Nephron progenitor cell (in vitro differentiated cells): ENCODE data around the gene RBMS1.

Source experiments
- DNase-seq: peaks from one replicate; pipeline ENCODE4 v3.0.0; 2021
- H3K27ac Mint-ChIP-seq: 2 replicates; pipeline ENCODE4 v1.8.0; 2021; ENCODE audit warnings: mild to moderate bottlenecking, moderate library complexity, mixed read lengths
- H3K27me3 Mint-ChIP-seq: 2 replicates; pipeline ENCODE4 v1.8.0; 2021; ENCODE audit warnings: mild to moderate bottlenecking, low read depth, mixed read lengths; ENCODE audit not compliant: poor library complexity
- H3K36me3 Mint-ChIP-seq: 2 replicates; pipeline ENCODE4 v1.8.0; 2021; ENCODE audit warnings: low read depth, mixed read lengths
- H3K4me1 Mint-ChIP-seq: 2 replicates; pipeline ENCODE4 v1.8.0; 2021; ENCODE audit warnings: mixed read lengths
- H3K4me3 Mint-ChIP-seq: 2 replicates; pipeline ENCODE4 v1.8.0; 2021; ENCODE audit warnings: mild to moderate bottlenecking, moderate library complexity, mixed read lengths
- H3K9me3 Mint-ChIP-seq: 2 replicates; pipeline ENCODE4 v1.8.0; 2021; ENCODE audit warnings: mild to moderate bottlenecking, moderate library complexity, mixed read lengths
- CTCF ChIP-seq: fragments of 200-600 bp; sonication (generic); IDR thresholded peaks from 2 replicates; pipeline ENCODE4 v1.5.0; 2021; ENCODE audit warnings: antibody characterized with exemption

The RBMS1 gene

GRCh38 chr2:160355080-160355479 is 138.5 kb downstream of the RBMS1 start:
- H3K36me3 Mint-ChIP-seq = peaks cover 28% of the 10 kb centered on the region
- no peaks in the 10 kb centered on the region for H3K9me3 Mint-ChIP-seq
- H3K4me3 Mint-ChIP-seq = no peak overlapping the region
- no peak for TF ChIP-seq CTCF
- no peaks in the 10 kb centered on the region for H3K27me3 Mint-ChIP-seq
- DNase-seq = no peak
- H3K27ac Mint-ChIP-seq = peak overlapping the region; percentile 95
- H3K4me1 Mint-ChIP-seq = peaks cover 20% of the 10 kb centered on the region

- Mint-ChIP-seq H3K27ac (no peak overlapping the region), H3K4me3 (no peak overlapping the region), H3K9me3 (no peaks in the 10 kb centered on the region), H3K4me1 (peaks cover 20% of the 10 kb centered on the region), H3K36me3 (peaks cover 32% of the 10 kb centered on the region), H3K27me3 (no peaks in the 10 kb centered on the region)
- DNase-seq = no peak
- no peak for TF ChIP-seq CTCF
These were observed 138.9 kb downstream of the RBMS1 start for GRCh38 chr2:160354677-160355076.

DNA sequence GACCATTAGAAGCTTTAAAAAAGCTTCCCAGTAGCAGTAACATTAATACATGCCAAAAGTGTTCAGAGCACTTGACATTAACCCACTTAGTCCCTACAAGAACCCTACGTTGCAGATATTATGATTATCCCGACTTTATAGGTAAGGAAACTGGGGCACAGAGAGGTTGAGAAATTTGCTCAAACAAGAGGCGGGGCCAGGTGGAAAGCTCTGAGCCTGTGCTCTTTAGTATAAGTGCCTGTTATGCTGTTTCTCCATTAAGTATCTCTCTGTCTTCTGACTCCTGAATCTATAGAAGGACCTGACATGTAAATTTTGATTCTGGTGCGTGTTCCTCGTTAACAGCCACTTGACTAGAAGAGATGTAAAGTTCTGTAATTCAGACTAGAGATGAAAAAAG is 139.8 kb downstream of the RBMS1 start:
- no peak for DNase-seq
- TF ChIP-seq CTCF = no peak
- Mint-ChIP-seq H3K27me3 (no peaks in the 10 kb centered on the region), H3K9me3 (no peaks in the 10 kb centered on the region), H3K4me1 (peaks cover 20% of the 10 kb centered on the region), H3K4me3 (no peak overlapping the region), H3K36me3 (peaks cover 32% of the 10 kb centered on the region), H3K27ac (no peak overlapping the region)

GRCh38 chr2:160353166-160353565 is 140.4 kb downstream of the RBMS1 start:
- Mint-ChIP-seq H3K36me3 (peaks cover 31% of the 10 kb centered on the region), H3K27me3 (no peaks in the 10 kb centered on the region), H3K27ac (no peak overlapping the region), H3K4me1 (peaks cover 20% of the 10 kb centered on the region), H3K9me3 (no peaks in the 10 kb centered on the region), H3K4me3 (no peak overlapping the region)
- no peak for DNase-seq
- TF ChIP-seq CTCF = no peak

DNA sequence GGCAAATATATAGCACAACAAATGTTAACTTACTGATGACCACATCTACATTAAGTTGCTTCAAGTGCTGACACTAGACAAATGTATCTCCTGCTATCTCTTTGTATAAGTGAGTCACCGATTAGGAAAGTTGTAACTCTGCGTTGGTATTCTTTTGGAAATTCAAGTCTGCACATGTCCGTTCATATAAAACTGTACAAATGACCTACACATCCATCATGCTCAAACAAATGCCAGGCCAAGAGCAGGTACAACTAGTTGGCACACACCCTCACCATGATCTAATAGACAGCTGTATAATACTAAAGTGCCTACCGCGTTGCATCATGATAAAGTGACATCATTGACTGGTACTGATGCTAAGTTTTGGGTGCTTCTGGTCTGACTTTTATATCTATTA is 141.1 kb downstream of the RBMS1 start:
- Mint-ChIP-seq H3K36me3 (peaks cover 24% of the 10 kb centered on the region), H3K9me3 (no peaks in the 10 kb centered on the region), H3K27me3 (no peaks in the 10 kb centered on the region), H3K27ac (no peak overlapping the region), H3K4me1 (peaks cover 20% of the 10 kb centered on the region), H3K4me3 (no peak overlapping the region)
- no peak for DNase-seq
- no peak for TF ChIP-seq CTCF

- no peaks in the 10 kb centered on the region for H3K9me3 Mint-ChIP-seq
- peaks cover 19% of the 10 kb centered on the region for H3K36me3 Mint-ChIP-seq
- no peaks in the 10 kb centered on the region for H3K27me3 Mint-ChIP-seq
- TF ChIP-seq CTCF = no peak
- no peak for DNase-seq
- no peak overlapping the region for H3K4me3 Mint-ChIP-seq
- peaks cover 20% of the 10 kb centered on the region for H3K4me1 Mint-ChIP-seq
- no peak overlapping the region for H3K27ac Mint-ChIP-seq
These were observed 141.7 kb downstream of the RBMS1 start for GRCh38 chr2:160351956-160352355.
